H9 (cell line): ENCODE results near the gene TRIM36. TPM values are rescaled to one million over a fixed set of nuclear protein-coding genes. Genes with fewer than 3 reads are reported as not detected.

Source experiments
- DNase-seq: peaks from one replicate; pipeline ENCODE4 v3.0.0-alpha.2; 2017
- H2AFZ ChIP-seq: one replicate; pipeline ENCODE4 v1.6.1; 2013; ENCODE audit warnings: mild to moderate bottlenecking, low read length, control low read depth, moderate library complexity
- H2AK5ac ChIP-seq: 2 replicates; pipeline ENCODE4 v1.6.1; 2013; ENCODE audit warnings: low read length, control low read depth, mixed read lengths; ENCODE audit not compliant: insufficient read length
- H2BK120ac ChIP-seq: one replicate; pipeline ENCODE4 v1.6.1; 2013; ENCODE audit warnings: low read depth, mild to moderate bottlenecking, low read length, control low read depth, inconsistent platforms; ENCODE audit not compliant: poor library complexity, severe bottlenecking
- H2BK12ac ChIP-seq: 2 replicates; pipeline ENCODE4 v1.6.1; 2013; ENCODE audit warnings: low read length, control low read depth, mixed read lengths, low read depth; ENCODE audit not compliant: insufficient read length
- H2BK15ac ChIP-seq: 2 replicates; pipeline ENCODE4 v1.6.1; 2013; ENCODE audit warnings: low read depth, low read length, control low read depth
- H2BK20ac ChIP-seq: one replicate; pipeline ENCODE4 v1.6.1; 2013; ENCODE audit warnings: low read depth, mild to moderate bottlenecking, low read length, control low read depth, inconsistent platforms; ENCODE audit not compliant: poor library complexity, severe bottlenecking
- H2BK5ac ChIP-seq: 2 replicates; pipeline ENCODE4 v1.6.1; 2013; ENCODE audit warnings: low read length, control low read depth, mixed read lengths; ENCODE audit not compliant: insufficient read length
- H3K14ac ChIP-seq: 2 replicates; pipeline ENCODE4 v1.6.1; 2013; ENCODE audit warnings: low read length, control low read depth; ENCODE audit not compliant: insufficient read depth
- H3K18ac ChIP-seq: 2 replicates; pipeline ENCODE4 v1.6.1; 2013; ENCODE audit warnings: low read depth, mild to moderate bottlenecking, mixed read lengths, low read length, control low read depth; ENCODE audit not compliant: insufficient read length
- H3K23ac ChIP-seq: 2 replicates; pipeline ENCODE4 v1.6.1; 2013; ENCODE audit warnings: low read length, control low read depth, mixed read lengths, low read depth; ENCODE audit not compliant: insufficient read length
- H3K23me2 ChIP-seq: 2 replicates; pipeline ENCODE4 v1.6.1; 2013; ENCODE audit warnings: low read depth, mild to moderate bottlenecking, mixed read lengths, low read length, control low read depth; ENCODE audit not compliant: insufficient read length, poor library complexity, severe bottlenecking
- H3K27ac ChIP-seq: 2 replicates; pipeline ENCODE4 v1.5.1; 2013; ENCODE audit warnings: low read length, control low read depth, mixed read lengths, low read depth; ENCODE audit not compliant: insufficient read length
- H3K27me3 ChIP-seq: 2 replicates; pipeline ENCODE4 v1.6.1; 2013; ENCODE audit warnings: low read length, control low read depth, inconsistent platforms; ENCODE audit not compliant: insufficient read depth
- H3K4ac ChIP-seq: 2 replicates; pipeline ENCODE4 v1.6.1; 2013; ENCODE audit warnings: low read depth, mild to moderate bottlenecking, control low read depth, inconsistent platforms, low read length, moderate library complexity
- H3K4me1 ChIP-seq: 2 replicates; pipeline ENCODE4 v1.6.1; 2013; ENCODE audit warnings: low read length, control low read depth, inconsistent platforms; ENCODE audit not compliant: insufficient read depth
- H3K4me2 ChIP-seq: 2 replicates; pipeline ENCODE4 v1.6.1; 2013; ENCODE audit warnings: low read length, control low read depth, mixed read lengths; ENCODE audit not compliant: insufficient read length, insufficient read depth
- H3K56ac ChIP-seq: 2 replicates; pipeline ENCODE4 v1.6.1; 2013; ENCODE audit warnings: low read depth, mild to moderate bottlenecking, mixed read lengths, low read length, control low read depth; ENCODE audit not compliant: insufficient read length
- H3K79me1 ChIP-seq: 2 replicates; pipeline ENCODE4 v1.6.1; 2013; ENCODE audit warnings: low read depth, mild to moderate bottlenecking, moderate library complexity, low read length, control low read depth, inconsistent platforms; ENCODE audit not compliant: insufficient read depth, poor library complexity, severe bottlenecking
- H3K79me2 ChIP-seq: 2 replicates; pipeline ENCODE4 v1.6.1; 2013; ENCODE audit warnings: low read length, control low read depth, inconsistent platforms; ENCODE audit not compliant: insufficient read depth
- H3K9ac ChIP-seq: 2 replicates; pipeline ENCODE4 v1.6.1; 2013; ENCODE audit warnings: low read length, control low read depth, mixed read lengths; ENCODE audit not compliant: insufficient read length; ENCODE audit errors: extremely low read depth
- H3K9me3 ChIP-seq: one replicate; pipeline ENCODE4 v1.6.1; 2013; ENCODE audit warnings: low read depth, low read length, inconsistent platforms; ENCODE audit not compliant: control insufficient read depth
- H3T11ph ChIP-seq: one replicate; pipeline ENCODE4 v1.6.1; 2013; ENCODE audit warnings: mild to moderate bottlenecking, low read length, control low read depth, inconsistent platforms
- H4K20me1 ChIP-seq: one replicate; pipeline ENCODE4 v1.6.1; 2013; ENCODE audit not compliant: control insufficient read depth, insufficient read length, insufficient read depth
- H4K5ac ChIP-seq: 2 replicates; pipeline ENCODE4 v1.6.1; 2013; ENCODE audit warnings: low read depth, mild to moderate bottlenecking, mixed read lengths, low read length, control low read depth; ENCODE audit not compliant: insufficient read length
- H4K8ac ChIP-seq: replicated peaks from 2 replicates; pipeline ENCODE4 v1.6.1; 2013; ENCODE audit warnings: low read length, control low read depth, mixed read lengths, low read depth; ENCODE audit not compliant: insufficient read length
- H4K91ac ChIP-seq: 2 replicates; pipeline ENCODE4 v1.6.1; 2013; ENCODE audit warnings: low read depth, mild to moderate bottlenecking, moderate library complexity, mixed read lengths, low read length, control low read depth; ENCODE audit not compliant: insufficient read length
- H3K27ac Mint-ChIP-seq, 3 experiments: 2 replicates in 2 of 3; 3 replicates in 1 of 3; pipeline ENCODE4 v1.8.0; 2020 to 2021; ENCODE audit warnings: mixed read lengths in 3 of 3, mild to moderate bottlenecking in 1 of 3, moderate library complexity in 1 of 3
- H3K27me3 Mint-ChIP-seq: 2 replicates; pipeline ENCODE4 v1.8.0; 2021; ENCODE audit warnings: low read depth, mild to moderate bottlenecking, moderate library complexity, mixed read lengths
- H3K36me3 Mint-ChIP-seq, 3 experiments: 2 replicates in 2 of 3; 3 replicates in 1 of 3; pipeline ENCODE4 v1.8.0; 2020 to 2021; ENCODE audit warnings: low read depth in 3 of 3, mixed read lengths in 3 of 3; ENCODE audit not compliant: insufficient read depth in 1 of 3
- H3K4me1 Mint-ChIP-seq, 2 experiments: 2 replicates each; pipeline ENCODE4 v1.8.0; 2020; ENCODE audit warnings: mixed read lengths in 2 of 2
- H3K4me3 Mint-ChIP-seq, 2 experiments: 2 replicates in 1 of 2; 3 replicates in 1 of 2; pipeline ENCODE4 v1.8.0; 2020 to 2021; ENCODE audit warnings: mild to moderate bottlenecking in 2 of 2, mixed read lengths in 2 of 2, moderate library complexity in 1 of 2
- H3K9me3 Mint-ChIP-seq, 2 experiments: 2 replicates in 1 of 2; 3 replicates in 1 of 2; pipeline ENCODE4 v1.8.0; 2020; ENCODE audit warnings: mild to moderate bottlenecking in 2 of 2, mixed read lengths in 2 of 2, moderate library complexity in 1 of 2
- WGBS: extraction: QIAGEN DNeasy Blood & Tissue Kit; methylation state at CpG from one replicate; pipeline ENCODE4 v1.1.7; 2013; ENCODE audit warnings: missing lambda C conversion rate, low lambda C conversion rate, mixed read lengths; ENCODE audit not compliant: insufficient read length; ENCODE audit errors: extremely low coverage; 5-methylcytosine and 5-hydroxymethylcytosine counted together
- total RNA-seq: library from RNA; stranded (reverse); gene quantifications from 2 replicates; pipeline ENCODE4 v1.2.1, GENCODE V29; 2021
- TF ChIP-seq, protein P1 (sequence below): fragments of 200-600 bp; sonication (generic); conservative IDR thresholded peaks from 3 replicates; pipeline ENCODE4 v1.8.0; 2021; ENCODE audit warnings: antibody characterized with exemption, mild to moderate bottlenecking

Gene TRIM36
- total RNA-seq, 1 experiment from 2014 or later, result 14.6 TPM

DNA sequence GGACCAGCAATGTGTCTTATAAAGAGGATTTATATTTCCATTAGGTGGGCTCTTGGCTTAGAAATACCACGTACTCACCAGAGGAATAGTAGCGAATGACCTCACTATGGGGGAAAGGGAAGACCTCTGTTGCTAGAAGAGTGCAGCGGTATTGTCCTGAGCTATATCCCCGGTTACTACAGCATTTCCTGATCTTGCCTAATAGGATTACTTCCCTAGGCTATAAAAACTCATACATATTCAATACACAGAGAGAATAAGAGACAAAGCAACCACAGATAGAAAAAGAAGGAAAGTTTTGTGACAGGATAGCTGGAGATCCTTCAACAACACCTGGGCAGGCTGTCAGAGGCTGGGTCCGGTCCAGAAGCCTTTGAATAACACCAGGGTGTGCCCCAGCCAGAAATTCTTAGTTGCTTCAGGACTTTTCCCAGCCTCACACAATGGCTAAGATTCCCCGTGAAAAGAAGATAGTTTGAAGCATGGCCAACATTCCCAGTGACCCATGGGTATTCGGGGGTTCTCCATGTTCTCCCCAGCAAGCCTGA, 85.4 kb downstream of the TRIM36 start:
- Histone ChIP-seq H4K8ac (no peak overlapping the region), H4K20me1 (no peaks in the 10 kb centered on the region), H3K79me2 (no peaks in the 10 kb centered on the region), H2AFZ (no peak overlapping the region), H2BK120ac (no peak overlapping the region), H3K4ac (no peak overlapping the region), H4K5ac (no peak overlapping the region), H3K14ac (no peak overlapping the region), H3K27me3 (no peaks in the 10 kb centered on the region), H3K79me1 (no peaks in the 10 kb centered on the region), H2AK5ac (no peak overlapping the region), H3T11ph (no peak overlapping the region), H3K18ac (no peak overlapping the region), H2BK20ac (no peak overlapping the region), H3K23me2 (no peaks in the 10 kb centered on the region), H3K9ac (no peak overlapping the region), H2BK15ac (no peak overlapping the region), H3K23ac (no peak overlapping the region), H3K56ac (no peak overlapping the region), H3K27ac (no peak overlapping the region), H2BK12ac (no peak overlapping the region), H2BK5ac (no peak overlapping the region), H3K4me2 (no peak overlapping the region), H3K4me1 (no peaks in the 10 kb centered on the region; the same call in 1 of the 2 replicates), H4K91ac (no peak overlapping the region), H3K9me3 (no peaks in the 10 kb centered on the region)
- DNase-seq, result no peak
- Mint-ChIP-seq H3K27me3 (peaks cover 1% of the 10 kb centered on the region; the same call in 1 of the 2 replicates), H3K4me3 (no peak overlapping the region), H3K27ac (no peak overlapping the region), H3K9me3 (peaks cover 0 to 11% of the 10 kb centered on the region in 2 experiments; a peak in 4 of 5 replicates), H3K36me3 (peaks cover 0 to 9% (median 5%) of the 10 kb centered on the region in 3 experiments; a peak in 4 of 7 replicates), H3K4me1 (peaks cover 9 to 15% of the 10 kb centered on the region in 2 experiments)
- TF ChIP-seq, protein P1, sequence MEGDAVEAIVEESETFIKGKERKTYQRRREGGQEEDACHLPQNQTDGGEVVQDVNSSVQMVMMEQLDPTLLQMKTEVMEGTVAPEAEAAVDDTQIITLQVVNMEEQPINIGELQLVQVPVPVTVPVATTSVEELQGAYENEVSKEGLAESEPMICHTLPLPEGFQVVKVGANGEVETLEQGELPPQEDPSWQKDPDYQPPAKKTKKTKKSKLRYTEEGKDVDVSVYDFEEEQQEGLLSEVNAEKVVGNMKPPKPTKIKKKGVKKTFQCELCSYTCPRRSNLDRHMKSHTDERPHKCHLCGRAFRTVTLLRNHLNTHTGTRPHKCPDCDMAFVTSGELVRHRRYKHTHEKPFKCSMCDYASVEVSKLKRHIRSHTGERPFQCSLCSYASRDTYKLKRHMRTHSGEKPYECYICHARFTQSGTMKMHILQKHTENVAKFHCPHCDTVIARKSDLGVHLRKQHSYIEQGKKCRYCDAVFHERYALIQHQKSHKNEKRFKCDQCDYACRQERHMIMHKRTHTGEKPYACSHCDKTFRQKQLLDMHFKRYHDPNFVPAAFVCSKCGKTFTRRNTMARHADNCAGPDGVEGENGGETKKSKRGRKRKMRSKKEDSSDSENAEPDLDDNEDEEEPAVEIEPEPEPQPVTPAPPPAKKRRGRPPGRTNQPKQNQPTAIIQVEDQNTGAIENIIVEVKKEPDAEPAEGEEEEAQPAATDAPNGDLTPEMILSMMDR, result no peak
- no CpG with 5 or more reads among the region's 7 CpGs for WGBS
